ENCODE results near the gene LKAAEAR1.

The LKAAEAR1 gene

DNA sequence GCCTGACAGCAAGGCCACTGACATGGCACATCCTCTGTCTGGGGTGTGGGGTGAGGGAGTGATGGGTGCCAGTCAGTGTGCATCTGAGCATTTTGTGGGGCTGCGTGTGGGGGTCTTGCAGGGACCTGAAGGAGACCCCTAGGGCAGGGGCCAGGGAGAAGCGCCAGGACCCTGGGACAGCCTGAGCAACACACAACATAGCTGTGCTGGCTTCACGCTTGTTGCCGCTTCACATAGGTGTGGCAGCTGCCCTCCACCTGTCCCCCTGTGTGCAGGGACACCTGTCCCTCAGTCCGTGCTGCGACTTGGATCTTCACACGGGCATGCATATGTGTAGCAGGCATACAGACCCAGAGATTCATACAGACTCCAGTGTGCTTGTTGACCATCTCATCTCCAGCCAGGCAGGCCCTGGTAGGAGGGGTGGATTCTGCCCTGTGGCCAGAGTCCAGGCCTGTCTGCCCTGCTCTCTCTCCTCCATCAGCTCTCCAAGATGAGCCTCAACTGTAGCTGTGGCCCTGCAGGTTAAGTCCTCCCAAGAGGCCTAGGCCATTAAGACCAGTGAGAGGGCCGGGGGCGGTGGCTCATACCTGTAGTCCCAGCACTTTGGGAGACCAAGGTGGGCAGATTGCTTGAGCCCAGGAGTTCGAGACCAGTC, 26.3 kb upstream of the LKAAEAR1 start:
- no peak for DNase-seq (ENCODE audit: low spot score)

DNA sequence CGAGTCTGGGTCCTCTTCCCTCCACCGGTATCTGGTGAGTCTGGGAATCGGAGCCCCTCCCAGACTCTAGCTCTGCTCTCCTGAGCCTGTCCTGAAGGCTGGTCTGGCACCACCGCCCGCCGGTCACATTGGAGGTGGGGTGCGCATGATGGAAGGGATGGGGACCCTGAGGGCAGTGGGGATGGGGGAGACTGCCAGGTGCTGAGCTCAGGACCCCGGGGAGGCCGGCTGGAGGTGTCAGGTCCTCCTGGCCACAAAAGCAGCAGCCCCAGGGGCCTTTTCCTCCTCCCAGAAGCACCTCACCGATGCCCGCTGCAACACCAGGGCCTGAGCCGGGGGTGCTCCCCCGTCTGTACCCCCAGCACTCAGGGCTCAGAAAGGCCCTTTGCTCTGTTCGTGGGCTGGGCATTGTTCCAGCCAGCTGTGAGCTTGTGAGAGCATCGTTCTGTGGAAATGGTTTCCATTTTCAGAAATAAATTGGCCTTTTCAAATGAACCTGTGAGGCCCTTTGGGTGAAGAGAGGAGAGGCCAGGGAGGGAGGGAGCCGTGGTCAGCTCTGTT, 25.7 kb upstream of the LKAAEAR1 start:
- no peak for DNase-seq (ENCODE audit: low spot score)

- no peak for DNase-seq (ENCODE audit: low spot score)
Observed at GRCh38 chr20:64108731-64109681, 24.8 kb upstream of the LKAAEAR1 start.

- DNase-seq (ENCODE audit: low spot score): no peak
Observed at GRCh38 chr20:64107736-64108457, 23.7 kb upstream of the LKAAEAR1 start.

DNA sequence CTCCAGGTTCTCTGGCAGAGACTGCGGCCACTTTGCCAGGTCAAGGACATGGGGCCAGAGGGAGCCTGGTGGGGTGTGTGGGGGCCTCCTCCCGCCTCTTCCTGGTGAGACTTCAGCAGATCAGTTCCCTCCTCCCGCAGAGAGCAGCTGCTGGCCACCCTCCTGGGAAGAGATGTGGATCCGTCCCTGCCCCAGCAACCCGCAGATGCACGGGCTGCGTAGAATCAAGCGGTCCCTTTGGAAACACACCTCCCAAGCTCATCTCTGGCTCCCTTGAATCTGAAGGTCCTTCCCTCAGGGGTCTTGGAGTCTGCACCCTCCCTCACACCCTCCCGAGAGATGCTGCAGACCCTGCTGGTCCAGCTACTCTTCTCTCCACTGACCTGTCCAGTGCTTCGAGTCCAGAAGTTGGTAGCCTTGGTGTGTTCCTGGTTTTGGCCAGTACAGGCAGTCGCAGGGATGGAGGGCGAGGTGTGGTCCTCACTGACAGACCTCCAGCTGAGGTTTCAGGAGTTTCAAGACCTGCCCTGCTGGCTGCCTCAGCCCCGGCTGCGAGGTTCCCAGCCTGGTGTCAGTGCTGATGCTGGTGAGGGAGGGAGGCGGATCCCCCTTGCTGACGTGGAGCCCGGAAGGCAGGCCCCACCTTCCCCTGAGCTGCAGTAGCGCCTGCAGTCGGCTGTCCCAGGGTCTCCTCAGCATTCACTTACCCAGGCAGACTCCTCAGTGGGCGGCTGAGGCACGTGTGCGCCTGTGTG, 23.0 kb upstream of the LKAAEAR1 start, which contains the start of gene NPBWR2:
Gene NPBWR2 (minus strand): TSS at position 585 of the 755 bp plus-strand sequence. CDS start 734 bp downstream, outside the sequence.
- no peak for DNase-seq (ENCODE audit: low spot score)

- DNase-seq (ENCODE audit: low spot score): no peak
Observed at GRCh38 chr20:64106435-64106961, 22.3 kb upstream of the LKAAEAR1 start.

DNA sequence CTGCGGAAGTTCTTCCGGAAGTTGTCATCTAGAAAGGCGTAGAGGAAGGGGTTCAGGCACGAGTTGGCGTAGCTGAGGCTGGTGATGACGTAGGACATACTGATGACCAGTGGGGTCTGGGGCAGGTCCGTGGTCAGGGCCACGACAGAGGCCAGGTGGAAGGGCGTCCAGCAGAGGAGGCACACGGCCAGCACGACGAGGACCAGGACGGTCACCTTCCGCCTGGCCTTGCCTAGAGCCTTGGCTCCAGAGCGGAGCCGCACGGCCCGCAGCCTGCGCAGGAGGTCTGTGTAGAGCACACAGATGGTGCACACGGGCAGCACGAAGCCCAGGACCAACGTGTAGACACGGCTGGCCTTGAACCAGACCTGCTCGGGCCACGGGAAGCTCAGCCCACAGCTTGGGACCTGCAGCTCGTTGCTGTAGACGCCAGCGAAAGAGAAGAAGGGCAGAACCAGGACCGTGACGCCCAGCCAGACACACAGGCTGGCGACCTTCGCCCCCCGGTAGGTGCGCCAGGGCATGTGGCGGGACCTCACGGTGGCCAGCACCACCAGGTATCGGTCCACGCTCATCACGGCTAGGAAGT, 21.7 kb upstream of the LKAAEAR1 start:
- DNase-seq (ENCODE audit: low spot score): no peak

DNA sequence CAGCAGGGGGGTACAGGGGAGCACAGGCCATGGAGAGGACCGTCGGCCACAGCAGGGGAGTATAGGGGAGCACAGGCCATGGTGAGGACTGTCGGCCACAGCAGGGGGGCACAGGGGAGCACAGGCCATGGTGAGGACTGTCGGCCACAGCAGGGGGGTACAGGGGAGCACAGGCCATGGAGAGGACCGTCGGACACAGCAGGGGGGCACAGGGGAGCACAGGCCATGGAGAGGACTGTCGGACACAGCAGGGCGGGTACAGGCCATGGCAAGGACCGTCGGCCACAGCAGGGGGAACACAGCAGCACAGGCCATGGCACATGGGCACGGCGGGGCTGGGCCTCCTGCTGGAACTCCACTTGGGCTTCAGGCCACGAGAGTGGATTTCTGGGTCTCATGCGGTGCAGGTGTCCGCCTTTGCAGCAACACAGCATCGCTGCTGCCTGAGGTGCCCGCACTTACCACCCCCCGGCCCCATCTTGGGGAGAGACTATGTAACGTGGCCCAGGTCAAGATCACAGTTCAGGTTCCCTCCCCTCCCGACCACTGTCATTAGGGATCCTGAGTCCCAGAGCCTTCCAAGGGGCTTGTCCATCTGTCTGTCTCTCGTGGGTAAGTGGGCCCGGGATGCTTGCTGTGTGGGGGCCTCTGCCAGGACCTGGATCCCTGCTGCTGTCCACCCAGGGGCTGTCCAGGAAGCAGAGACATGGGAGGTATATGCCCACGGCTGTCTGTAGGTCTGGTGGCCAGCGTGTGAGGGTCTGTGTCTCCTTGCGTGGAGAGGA, 20.7 kb upstream of the LKAAEAR1 start:
- no peak for DNase-seq (ENCODE audit: low spot score)

DNA sequence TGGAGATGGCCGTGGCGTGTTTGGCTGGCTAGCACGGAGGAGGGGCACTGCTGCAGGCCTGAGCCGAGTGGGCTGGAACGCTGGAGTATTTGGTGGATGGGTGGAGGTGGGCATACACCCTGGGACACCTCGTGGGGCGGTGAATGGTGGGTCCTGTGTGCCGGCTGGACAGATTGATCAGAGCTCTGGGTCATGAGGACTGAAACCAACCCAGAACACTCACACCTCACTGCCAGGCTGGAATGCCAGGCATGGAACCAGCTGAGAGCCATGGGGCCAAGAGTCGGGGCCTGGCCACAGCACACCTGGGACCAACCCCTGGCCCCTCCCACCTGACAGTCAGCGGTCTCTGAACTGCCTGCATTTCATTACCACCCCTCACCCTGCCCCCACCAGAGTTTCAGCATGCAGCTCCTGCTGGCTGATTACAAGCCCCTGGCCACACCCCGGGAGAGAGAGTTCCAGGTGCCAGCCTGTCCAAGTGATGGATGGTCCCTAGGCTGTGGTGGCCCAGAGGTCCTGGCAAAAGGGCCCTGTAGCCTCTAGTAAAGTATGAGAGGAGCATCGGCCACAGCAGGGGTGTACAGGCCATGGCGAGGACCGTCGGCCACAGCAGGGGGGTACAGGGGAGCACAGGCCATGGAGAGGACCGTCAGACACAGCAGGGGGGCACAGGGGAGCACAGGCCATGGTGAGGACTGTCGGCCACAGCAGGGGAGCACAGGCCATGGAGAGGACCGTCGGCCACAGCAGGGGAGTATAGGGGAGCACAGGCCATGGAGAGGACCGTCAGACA, 19.9 kb upstream of the LKAAEAR1 start:
- no peak for DNase-seq (ENCODE audit: low spot score)

DNA sequence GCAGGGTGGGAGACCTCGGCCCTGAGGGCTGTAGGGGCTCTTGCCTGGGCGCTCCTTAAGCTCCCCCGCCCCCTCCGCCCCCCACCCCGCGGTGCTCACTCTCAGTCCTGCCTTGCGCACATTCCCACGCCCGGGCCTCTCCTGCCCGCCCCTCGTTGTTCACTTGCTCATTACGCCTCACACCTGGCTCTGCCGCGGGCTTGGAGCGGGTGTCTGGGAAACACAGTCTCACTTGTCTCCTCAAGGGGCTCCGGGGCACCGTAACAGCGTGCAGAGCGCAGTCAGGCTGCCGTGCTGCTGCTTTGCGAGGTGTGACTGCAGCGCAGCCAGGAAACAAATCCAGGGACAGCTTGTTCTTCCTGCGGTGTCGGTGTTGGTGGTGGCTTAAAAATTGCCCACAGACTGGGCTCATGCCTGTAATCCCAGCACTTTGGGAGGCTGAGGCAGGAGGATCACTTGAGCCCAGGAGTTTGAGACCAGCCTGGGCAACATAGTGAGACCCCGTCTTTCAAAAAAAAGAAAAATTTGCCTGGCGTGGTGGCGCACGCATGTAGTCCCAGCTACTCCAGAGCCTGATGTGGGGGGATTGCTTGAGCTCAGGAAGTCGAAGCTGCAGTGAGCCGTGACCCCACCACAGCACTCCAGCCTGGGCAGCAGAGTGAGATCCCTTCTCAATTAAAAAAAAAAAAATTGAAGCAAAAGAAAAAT, 18.6 kb upstream of the LKAAEAR1 start:
- DNase-seq (ENCODE audit: low spot score): no peak

DNA sequence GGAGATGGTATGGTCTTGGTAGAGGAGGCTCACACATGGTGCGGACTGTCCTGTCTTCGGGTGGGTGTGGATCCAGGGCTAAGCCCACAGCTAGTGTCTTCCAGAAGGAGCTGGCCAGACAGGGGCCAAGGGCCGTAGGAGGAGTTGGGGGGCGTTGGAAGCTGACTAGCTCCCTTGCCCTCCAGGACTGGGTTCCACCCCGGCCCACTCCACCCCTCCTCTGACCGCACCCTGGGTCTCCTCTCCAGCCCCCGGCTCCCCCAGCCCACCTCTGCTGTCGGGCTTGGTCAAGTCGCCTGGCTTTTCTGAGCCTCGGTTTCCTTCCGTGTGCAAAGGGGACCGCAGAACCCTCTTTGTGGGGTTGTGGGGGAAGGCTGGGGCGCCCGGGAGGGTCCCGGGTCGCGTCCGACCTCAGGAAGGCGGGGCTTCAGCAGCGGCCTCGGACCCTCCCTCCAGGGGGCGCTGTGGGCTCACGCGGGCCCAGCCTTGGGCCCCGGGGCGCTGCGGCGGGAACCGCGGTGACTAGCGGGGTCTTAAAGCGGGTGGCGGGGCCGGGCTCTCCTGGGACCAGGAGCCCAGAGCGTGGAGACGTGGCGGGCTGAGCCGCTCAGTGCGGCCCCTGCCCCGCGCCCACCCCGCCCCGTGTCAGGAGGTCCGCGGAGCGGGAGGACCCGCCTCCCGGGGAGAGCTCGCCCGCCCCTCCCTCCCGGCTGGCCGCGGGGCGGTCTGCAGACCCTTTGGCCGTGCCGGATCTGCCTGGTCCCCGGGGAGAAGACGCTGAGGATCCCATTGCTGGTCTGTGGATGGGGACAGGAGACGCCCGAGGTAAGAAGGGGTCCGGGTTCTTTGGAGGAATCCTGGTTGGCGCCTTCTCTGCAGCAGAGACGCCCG, 17.8 kb upstream of the LKAAEAR1 start:
- DNase-seq (ENCODE audit: low spot score): peak; percentile 50

DNA sequence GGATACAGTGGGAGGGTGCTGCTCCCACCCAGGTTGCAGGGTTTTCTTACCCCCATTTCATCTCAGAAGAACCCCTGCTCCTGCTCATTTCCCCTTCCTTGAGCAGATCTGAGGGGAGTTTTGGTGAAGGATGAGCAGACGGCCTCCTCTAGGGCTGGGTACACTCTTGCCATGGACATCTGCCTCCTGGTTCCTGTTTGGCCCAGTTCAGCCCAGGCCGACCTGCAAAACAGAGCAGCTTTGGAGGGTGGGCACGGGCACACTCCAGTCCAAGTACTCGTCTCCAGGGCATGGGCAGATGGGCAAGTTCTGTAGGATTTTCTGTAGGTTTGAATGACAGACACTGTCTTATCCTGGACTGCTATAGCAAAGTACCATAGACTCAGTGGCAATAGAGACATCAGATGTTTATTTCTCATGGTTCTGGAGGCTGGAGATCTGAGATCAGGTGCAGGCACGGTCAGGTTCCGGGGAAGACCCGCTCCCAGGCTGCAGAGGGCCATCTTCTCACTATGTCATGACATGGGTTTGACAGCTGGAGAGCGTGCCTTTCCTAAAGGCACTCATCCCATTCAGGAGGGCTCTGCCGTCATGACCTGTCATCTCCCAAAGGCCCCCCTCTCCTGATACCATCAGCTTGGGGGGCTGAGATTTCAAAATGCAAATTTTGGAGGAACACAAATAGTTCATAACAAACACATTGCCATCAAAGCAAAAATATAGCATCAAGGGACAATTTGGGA, 16.9 kb upstream of the LKAAEAR1 start:
- no peak for DNase-seq (ENCODE audit: low spot score)

DNA sequence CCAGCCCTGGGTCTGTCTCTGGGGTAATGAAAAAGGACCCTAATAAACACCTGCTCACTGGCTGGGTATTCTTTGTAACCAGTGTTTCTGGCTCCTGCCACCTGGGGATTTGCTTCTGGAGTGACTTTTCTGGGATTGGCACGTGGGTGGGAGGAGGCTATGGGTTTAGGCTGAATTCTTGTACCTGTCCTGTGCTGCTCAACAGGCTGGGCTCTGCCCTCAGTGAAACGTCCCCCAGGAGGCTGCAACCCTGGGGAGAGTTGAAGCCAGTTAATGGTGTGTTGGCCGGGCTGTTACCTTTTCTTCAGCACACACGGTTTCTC, 16.3 kb upstream of the LKAAEAR1 start:
- no peak for DNase-seq (ENCODE audit: low spot score)

DNA sequence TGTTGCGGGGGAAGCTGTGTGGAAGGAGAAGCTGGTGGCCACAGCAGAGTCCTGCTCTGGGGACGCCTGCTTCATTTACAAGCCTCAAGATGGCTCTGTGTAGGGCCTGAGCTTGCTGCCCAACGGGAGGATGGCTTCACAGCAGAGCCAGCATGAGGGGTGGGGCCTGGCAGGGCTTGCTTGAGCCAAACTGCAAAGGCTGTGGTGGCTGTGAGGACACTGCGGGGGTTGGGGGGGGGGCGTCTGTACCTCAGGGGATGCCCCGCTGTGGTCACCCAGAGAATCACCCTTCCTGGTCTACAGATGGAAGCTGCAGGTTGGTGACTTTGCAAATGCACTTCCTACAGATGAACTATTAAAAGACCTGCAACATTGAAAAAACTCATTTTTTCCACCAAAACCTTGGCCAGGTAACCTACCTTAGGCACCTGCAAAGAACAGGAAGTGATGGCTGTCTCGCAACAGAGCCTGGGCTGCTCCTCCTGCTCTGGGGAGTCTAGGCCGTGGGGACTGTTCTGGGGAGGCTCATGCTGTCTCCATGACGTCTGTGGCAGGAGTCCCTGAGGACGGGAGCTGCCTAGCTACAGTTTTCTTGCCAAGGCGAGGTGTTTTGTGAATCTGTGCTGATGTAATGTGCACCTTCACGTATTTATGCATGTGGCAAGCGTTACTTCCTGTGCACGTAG, 15.8 kb upstream of the LKAAEAR1 start:
- no peak for DNase-seq (ENCODE audit: low spot score)

- no peak for DNase-seq (ENCODE audit: low spot score)
Observed at GRCh38 chr20:64099086-64099786, 15.0 kb upstream of the LKAAEAR1 start.

Data from CD4-positive, alpha-beta T cell treated with Interleukin-6 at 100 ng/mL for 8 hours (primary cell).